Measurements from ENCODE around the gene PPP1R9A. TPM values are rescaled to one million over a fixed set of nuclear protein-coding genes. Genes with fewer than 3 reads are reported as not detected.

Gene PPP1R9A
- total and polyA plus RNA-seq, 10 of the 15 experiments (the other 5 are each of a cell fraction or from before 2014, with no cell fraction given): 0.04 to 0.12 TPM; not detected in 8

- TF ChIP-seq ZNF592 (IDR thresholded peaks at IDR 0.05) (no peak), RCOR1 (conservative IDR thresholded peaks at IDR 0.05; ENCODE audit: low read depth, low read length) (no peak), SREBF2 (IDR thresholded peaks at IDR 0.05; ENCODE audit: low read length) (no peak), HCFC1 (IDR thresholded peaks at IDR 0.05; ENCODE audit: low read length) (no peak), KLF5 (IDR thresholded peaks at IDR 0.05; ENCODE audit: partially characterized antibody) (no peak), NFYB (IDR thresholded peaks at IDR 0.05; ENCODE audit: insufficient read depth, low read depth, low read length) (no peak), MEF2B (IDR thresholded peaks at IDR 0.05; ENCODE audit: partially characterized antibody, poor library complexity, severe bottlenecking) (no peak), TBL1XR1 (IDR thresholded peaks at IDR 0.05; ENCODE audit: low read depth, low read length) (no peak)
Observed at GRCh38 chr7:95244616-95245015, 337.2 kb downstream of the PPP1R9A start (continued).

Measured in GM12878 (cell line).